ENCODE measurements around the gene MMP25. TPM values are rescaled to one million over a fixed set of nuclear protein-coding genes. Genes with fewer than 3 reads are reported as not detected.
A peak's percentile ranks its signal among the peaks of the same experiment; 100 is the strongest.

The MMP25 gene, protein sequence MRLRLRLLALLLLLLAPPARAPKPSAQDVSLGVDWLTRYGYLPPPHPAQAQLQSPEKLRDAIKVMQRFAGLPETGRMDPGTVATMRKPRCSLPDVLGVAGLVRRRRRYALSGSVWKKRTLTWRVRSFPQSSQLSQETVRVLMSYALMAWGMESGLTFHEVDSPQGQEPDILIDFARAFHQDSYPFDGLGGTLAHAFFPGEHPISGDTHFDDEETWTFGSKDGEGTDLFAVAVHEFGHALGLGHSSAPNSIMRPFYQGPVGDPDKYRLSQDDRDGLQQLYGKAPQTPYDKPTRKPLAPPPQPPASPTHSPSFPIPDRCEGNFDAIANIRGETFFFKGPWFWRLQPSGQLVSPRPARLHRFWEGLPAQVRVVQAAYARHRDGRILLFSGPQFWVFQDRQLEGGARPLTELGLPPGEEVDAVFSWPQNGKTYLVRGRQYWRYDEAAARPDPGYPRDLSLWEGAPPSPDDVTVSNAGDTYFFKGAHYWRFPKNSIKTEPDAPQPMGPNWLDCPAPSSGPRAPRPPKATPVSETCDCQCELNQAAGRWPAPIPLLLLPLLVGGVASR
- 0.03 TPM in 1 of 2 replicates, not detected in the other for total RNA-seq (2014; rRNA removed; shearing (Covaris generic))
- 0.04 TPM in 1 of 2 replicates, not detected in the other for polyA plus RNA-seq (2015; cell fraction: cytosol; rRNA removed)
- polyA plus RNA-seq (2015; cell fraction: nucleus; rRNA removed): 0.07 TPM in 1 of 2 replicates, not detected in the other

DNA sequence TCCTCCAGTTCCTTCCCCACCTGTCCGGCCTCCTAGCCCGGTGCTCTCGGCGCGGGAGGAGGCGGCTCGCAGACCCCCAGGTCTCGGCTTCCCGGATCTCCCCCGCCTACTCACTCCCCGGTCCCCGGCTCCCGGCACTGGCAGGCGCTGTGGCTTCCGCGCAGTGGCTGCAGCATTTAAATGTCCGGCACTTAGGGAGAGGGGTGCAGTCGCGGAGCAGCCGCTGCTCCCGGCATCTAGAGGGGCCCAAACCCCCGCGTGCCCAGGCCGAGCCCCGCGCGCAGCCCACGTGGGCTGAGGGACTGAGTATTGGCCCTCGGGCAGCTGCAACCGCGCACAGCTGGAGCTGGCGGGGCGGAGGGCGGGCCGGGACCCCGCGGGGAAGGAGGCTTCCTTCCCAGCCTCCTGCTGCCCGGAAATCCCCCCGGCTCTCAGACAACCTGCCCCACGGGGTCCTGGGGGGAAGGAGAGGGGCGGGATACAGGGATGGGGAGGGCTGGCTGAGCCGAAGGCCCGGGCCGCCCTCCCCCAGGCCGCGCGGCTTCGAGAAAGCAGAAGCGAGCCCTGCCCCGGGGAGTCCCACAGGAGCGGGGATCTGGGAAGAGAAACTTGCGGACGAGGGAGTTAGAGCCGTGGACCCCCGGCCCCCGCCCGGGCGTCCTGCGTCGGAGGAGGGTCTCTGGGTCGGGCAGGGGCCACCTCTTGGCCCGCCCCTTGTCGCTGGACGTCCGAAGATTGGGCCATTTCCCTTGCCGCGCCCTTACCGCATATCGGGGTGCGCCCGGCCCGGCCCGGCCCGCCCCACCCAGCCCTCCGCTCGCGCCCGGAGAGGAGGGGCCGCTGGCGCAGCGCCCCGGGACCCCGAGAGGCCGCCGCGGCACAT is at the start of gene MMP25:
TSS of gene MMP25 (plus strand) at position 804 of the 883 bp plus-strand sequence. CDS start 357 bp downstream, outside the sequence.
- no peak for DNase-seq (ENCODE audit: low read depth, low spot score)
- in situ Hi-C loops (cut with HindIII; ENCODE audit: low pct_unique_long_range_greater_than_20kb, low sequenced_read_pairs): no loop called here

DNA sequence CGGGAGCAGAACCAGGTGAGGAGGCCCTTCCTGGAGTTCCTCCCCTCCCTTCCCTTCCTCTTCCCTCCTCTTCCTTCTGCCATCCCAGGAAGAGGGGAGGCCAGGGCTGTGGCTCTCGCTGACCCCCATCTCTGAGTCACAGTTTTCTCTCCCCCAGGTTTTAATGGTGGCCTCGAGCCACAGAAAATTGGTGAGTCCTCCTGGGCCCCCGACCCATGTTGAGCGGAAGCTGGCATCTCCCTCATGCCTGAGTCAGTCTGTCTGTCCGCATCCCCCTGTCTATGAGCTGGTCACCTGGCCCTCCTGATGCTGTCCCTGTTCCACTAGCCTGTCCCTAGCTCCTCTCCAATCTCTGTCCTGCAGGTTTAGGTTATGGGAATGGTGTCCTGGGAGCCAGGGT is 46.4 kb upstream of the MMP25 start:
- no peak for DNase-seq (ENCODE audit: low read depth, low spot score)
- in situ Hi-C loops (cut with HindIII; ENCODE audit: low pct_unique_long_range_greater_than_20kb, low sequenced_read_pairs): no loop called here

DNA sequence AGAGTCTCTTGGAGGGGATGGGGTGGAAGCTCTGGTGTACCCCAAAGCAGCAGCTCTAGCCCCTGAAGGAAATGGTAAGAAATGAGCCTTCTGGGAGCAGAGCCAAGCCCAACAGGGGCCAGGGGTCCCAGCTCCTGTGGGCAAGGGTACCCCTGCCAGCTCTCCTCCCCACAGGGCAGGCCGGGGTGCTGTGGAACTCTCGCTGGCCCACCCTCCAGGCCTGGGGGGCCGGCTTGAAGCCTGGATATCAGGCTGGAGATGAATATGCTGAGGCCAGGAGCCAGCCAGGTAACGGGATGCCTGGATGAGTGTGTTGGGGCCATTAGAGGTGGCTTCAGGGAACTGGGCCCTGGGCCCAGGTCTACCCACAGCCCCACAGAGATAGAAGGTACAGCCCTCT is 45.8 kb upstream of the MMP25 start:
- DNase-seq (ENCODE audit: low read depth, low spot score): no peak
- in situ Hi-C loops (cut with HindIII; ENCODE audit: low pct_unique_long_range_greater_than_20kb, low sequenced_read_pairs): no loop called here

DNA sequence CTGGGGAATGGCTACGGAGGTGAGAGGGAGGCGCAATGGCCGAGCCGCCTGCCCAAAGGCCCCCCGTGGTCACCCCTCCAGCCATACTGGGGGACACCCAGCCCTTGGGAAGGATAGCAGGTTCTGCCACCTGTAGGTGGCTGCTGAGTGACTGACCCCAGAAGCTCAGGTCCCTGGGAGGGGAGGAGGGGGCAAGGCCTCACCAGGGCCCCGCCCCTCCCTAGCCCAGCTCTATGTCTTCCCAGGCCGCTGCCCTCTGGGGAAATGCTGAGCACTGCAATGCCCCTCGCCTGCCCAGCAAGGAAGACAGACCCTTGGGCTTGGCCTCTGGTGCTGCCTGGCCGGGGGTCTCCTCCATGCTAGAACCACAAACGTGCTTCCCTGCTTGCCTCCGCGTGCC is 45.0 kb upstream of the MMP25 start:
- no peak for DNase-seq (ENCODE audit: low read depth, low spot score)
- in situ Hi-C loops (cut with HindIII; ENCODE audit: low pct_unique_long_range_greater_than_20kb, low sequenced_read_pairs): no loop called here

DNA sequence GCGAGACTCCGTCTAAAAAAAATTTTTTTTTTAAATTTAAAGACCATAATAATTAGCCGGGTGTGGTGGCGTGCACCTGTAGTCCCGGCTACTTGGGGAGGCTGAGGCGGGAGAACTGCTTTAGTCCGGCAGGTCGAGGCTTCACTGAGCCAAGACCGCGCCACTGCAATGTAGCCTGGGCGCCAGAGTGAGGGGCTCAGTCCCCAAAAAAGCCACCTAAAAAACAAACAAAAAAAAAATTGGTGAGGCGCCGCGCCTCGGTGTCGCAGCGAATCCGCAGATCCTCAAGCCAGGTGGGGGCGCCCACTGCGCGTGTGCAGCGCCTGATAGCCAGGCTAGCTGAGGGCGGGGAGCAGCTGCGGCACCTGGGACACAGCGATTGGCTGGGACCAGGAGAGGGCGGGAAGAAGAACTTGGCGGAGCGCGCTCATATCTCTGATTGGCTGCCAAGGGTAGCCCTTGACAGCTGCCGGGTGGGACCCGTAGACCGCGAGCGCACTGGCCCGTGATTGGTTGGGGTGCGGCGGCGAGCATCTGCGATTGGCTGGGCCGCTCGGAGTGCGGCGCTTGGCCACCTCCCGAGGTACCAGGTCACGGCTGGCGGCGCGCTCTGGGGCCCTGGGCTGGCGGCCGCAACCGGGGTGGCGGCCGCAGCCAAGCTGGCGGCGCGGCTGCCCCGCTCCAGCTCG is 42.6 kb upstream of the MMP25 start:
- peak; percentile 98 for DNase-seq (ENCODE audit: low read depth, low spot score)
- in situ Hi-C loops (cut with HindIII; ENCODE audit: low pct_unique_long_range_greater_than_20kb, low sequenced_read_pairs): no loop called here

DNA sequence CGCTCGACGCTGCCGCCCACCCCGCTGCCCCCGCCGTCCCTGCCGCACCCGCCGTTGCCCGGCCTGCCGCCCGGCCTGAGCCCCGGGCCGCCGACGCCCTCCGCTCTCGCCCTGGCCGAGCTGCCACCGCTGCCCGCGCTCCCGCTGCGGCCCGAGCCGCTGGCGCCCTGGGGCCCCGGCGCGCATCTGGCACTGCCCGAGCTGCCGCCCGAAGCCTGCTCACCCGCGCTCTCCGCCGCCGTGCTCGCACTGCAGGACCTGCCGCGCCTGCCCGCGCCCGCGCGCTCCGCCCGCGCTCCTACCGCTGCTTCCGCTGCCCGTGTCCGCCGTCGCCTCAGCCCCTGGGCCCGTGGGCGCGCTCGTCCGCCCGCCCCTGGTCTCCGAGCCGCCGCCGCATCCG is 42.0 kb upstream of the MMP25 start:
- DNase-seq (ENCODE audit: low read depth, low spot score): no peak
- in situ Hi-C loops (cut with HindIII; ENCODE audit: low pct_unique_long_range_greater_than_20kb, low sequenced_read_pairs): no loop called here

DNA sequence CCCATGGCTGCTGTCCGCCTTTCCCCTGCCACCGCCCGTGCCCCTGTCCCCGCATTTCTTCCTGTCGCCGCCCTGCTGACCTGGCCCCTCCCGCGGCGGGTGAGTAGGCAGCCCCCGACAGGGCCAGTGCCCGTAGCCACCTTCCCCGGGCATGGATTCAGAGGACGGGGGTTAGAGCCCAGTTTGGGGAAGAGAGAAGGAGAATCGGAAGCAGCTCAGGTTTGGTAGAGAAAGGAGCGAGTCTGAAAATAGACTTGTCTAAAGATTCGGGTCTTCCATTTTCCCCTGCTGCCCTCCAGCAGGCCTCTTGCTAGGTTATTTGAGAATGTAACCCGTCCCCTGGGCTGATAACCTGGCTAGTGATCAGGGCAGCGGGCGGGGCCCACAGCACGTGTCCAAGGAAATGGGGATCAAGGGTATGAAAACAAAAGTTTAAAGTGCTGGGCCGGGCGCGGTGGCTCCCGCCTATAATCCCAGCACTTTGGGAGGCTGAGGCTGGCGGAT is 41.5 kb upstream of the MMP25 start:
- no peak for DNase-seq (ENCODE audit: low read depth, low spot score)

DNA sequence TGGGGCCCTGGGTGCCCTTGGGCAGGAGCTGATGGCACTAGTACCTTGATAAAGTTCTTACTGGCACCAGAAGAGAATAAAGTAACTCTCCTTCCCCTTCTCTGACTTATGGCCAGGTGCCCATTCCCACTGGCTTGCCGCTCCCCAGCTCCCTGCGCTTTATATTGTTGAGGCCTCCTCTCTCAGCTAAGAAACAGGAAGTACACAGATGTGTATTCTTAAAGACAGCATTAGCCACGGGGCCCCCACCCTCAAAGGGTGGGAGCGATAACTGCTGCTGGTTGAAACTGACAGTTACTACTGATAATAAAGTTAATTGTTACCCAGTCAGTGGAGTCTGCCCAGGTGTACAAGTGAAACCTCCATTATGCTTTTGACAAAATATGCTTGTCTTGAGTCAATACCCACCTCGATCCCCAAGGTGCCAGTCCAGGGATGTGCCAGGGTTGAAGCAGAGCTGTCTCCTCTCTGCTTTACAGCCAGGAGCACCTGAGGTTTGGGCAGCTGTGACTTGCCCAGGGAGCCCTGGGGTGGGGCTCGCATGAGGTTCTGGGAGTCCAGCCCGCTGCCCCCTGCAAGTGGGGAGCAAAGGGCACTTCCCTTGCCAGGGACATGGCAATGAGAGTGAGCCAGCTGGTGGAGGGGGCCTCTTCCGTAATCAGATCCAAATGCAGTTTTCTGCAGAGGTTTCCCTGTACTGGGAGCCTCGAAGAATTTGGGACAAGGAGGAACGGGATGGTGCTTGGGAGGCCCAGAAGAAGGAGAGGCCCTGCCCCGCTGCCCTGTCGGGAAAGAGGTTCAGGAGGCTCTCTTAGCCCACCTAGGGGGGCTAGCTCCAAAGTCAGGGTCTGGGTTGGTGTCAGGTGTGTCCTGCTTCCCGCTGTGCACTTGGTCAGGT is 39.1 kb upstream of the MMP25 start:
- in situ Hi-C loops (cut with HindIII; ENCODE audit: low pct_unique_long_range_greater_than_20kb, low sequenced_read_pairs): no loop called here
- no peak for DNase-seq (ENCODE audit: low read depth, low spot score)

More for the DNA sequence above, 41.5 kb upstream of the MMP25 start:
- in situ Hi-C loops (cut with HindIII; ENCODE audit: low pct_unique_long_range_greater_than_20kb, low sequenced_read_pairs): no loop called here

DNA sequence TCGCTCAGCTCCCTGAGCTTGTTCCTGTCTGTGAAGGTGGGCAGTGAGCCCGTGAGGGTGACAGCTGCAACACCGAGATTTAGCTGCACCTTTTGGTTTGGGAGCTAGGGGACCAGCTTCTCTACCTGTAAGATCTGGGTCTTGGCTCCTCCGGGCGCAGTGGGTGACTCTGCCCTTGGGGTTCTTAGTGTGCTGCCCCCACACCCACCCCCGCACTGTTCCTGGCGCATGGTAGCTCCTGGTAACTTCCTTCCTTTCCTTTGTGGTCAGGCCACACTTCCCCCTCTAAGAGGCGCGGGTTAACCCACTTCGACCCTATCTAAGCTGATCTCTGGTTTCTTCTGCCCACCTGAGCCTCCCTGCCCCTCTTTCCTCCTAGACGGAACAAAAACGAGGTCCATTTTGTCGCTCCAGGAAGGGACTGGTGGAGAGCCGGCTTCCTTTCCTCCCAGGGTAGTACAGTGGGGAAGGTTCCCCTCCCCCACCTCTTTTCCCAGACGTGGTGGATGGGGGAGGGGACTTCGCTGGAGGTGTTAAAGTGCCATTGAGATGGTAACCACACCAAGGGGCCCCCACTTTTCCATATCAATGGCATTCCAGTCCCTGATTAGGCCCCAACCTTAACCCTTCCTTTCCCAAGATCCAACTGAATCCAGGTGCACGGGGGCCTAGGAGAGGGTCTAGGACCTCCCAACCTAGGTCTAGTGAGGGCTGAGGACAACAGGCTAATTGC is 38.2 kb upstream of the MMP25 start:
- in situ Hi-C loops (cut with HindIII; ENCODE audit: low pct_unique_long_range_greater_than_20kb, low sequenced_read_pairs): no loop called here

DNA sequence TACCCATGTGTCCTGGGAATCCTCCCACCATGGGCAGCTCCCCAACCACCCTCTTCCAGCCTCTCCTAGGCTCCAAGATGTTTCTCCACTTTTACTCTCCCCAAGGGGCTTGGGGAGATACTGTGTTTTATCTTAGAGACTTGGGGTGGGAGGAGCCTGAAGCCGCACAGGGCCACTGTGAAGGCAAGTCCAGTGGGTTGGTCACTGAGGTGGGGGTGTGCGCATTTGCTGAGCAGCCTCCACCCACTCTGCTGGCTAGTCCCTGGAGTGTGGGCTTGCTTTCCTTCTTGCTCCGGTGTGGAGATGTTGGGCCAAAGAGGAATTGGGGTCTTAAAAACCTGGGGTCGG is 37.7 kb upstream of the MMP25 start:
- no peak for DNase-seq (ENCODE audit: low read depth, low spot score)
- in situ Hi-C loops (cut with HindIII; ENCODE audit: low pct_unique_long_range_greater_than_20kb, low sequenced_read_pairs): no loop called here

More for the DNA sequence above, 38.2 kb upstream of the MMP25 start:
- no peak for DNase-seq (ENCODE audit: low read depth, low spot score)

DNA sequence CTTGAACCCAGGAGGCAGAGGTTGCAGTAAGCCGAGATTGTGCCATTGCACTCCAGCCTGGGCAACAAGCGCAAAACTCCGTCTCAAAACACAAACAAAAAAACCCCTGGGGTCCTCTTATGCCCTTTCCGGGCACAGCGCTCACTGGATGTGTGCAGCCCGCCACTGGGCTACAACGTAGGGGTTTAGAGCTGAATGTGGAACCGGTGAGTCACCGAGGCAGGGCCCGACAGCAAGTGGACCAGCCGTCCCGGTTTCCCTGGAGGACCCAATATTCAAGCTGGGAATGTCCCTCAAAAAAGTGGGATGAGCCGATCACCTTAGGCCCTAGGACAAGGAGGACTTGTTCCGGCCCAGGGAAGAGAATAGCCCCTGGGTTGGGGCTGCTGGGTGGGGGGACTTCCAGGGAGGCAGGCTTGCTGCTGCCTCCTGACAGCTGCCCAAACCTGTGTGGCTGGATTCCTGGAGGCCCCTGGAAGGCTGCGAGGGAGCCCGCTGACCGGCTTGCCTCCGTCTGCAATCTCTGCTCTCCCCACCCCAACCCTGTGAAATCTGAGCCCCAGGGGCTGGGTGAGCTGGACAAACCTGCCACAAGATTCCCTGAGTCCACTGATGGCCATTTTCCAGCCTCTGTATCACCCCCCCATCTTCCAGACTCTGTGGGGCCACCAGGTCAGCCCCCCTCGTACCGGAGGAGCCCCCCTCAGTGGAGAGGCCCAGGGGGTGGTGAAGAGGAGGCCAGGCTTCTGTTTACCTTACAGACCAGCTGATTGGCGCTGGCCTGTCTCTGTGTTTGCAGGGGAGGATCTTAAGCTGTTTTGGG is 36.6 kb upstream of the MMP25 start:
- in situ Hi-C loops (cut with HindIII; ENCODE audit: low pct_unique_long_range_greater_than_20kb, low sequenced_read_pairs): no loop called here
- no peak for DNase-seq (ENCODE audit: low read depth, low spot score)

DNA sequence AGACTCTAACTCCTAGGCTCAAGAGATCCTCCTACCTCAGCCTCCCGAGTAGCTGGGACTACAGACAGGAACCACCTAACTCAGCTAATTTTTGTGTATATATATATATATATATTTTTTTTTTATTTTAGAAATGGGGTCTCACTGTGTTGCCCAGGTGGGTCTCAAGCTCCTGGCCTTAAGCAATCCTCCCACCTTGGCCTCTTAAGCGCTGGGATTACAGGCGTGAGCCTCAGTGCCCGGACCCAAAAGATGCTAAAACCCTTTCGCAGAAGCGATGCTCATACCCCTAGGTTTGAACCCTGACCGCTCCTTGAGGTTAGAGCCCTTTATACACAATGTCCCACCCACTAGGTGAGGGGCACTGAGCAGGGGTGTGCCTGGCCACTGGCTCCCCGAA is 35.9 kb upstream of the MMP25 start:
- no peak for DNase-seq (ENCODE audit: low read depth, low spot score)
- in situ Hi-C loops (cut with HindIII; ENCODE audit: low pct_unique_long_range_greater_than_20kb, low sequenced_read_pairs): no loop called here

DNA sequence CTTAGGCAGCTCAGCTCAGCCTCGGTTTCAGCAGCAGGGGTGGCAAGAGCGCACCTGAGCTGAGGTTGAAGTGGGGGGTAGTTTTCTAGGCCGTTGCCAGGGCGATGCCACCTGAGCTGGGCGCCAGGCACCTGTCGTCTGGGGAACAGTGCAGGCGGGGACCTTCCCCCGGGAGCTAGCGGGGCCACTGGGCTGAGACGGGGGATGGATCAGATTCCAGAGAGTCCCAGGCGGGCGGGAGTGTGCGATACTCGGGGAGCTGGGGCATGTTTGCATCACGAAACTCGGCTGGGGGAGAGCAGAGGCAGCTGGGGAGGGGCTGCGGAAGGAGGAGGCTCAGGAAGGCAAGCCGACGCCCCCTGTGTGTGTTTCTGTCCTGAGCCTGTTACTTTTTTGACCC is 34.1 kb upstream of the MMP25 start:
- in situ Hi-C loops (cut with HindIII; ENCODE audit: low pct_unique_long_range_greater_than_20kb, low sequenced_read_pairs): no loop called here
- no peak for DNase-seq (ENCODE audit: low read depth, low spot score)

DNA sequence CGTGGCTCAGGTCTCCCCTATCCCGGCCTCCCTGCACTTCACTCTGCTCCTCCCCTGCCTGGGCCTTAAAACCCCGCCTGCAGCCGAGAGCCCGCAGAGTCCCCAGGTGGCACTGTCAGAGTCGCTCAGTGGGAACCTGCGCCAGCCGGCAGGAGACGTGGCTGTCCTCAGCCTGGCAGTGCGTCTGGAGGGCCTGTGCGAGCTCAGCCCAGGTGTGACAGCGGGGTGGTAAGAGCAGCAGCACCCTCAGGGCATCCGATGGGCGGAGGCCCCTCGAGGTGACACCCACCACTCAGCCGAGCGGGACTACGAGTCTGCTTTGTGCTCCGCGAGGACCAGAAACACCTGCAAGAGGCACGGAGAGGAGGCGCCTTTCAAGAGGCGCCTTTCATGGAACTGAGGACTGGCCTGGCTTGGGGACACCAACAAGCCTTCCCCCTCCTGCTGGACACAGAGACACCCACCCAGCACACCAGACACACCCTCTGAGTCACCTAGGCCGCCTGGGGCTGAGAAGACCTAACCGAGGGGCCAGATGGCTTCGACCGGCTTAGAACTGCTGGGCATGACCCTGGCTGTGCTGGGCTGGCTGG is 33.4 kb upstream of the MMP25 start, which contains the start of gene CLDN9:
TSS of gene CLDN9 (plus strand) at position 96 of the 593 bp plus-strand sequence. CDS start at position 536, 440 bp downstream.
- in situ Hi-C loops (cut with HindIII; ENCODE audit: low pct_unique_long_range_greater_than_20kb, low sequenced_read_pairs): no loop called here
- no peak for DNase-seq (ENCODE audit: low read depth, low spot score)

DNA sequence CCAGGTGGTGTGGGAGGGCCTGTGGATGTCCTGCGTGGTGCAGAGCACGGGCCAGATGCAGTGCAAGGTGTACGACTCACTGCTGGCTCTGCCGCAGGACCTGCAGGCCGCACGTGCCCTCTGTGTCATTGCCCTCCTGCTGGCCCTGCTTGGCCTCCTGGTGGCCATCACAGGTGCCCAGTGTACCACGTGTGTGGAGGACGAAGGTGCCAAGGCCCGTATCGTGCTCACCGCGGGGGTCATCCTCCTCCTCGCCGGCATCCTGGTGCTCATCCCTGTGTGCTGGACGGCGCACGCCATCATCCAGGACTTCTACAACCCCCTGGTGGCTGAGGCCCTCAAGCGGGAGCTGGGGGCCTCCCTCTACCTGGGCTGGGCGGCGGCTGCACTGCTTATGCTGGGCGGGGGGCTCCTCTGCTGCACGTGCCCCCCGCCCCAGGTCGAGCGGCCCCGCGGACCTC is 32.8 kb upstream of the MMP25 start:
- in situ Hi-C loops (cut with HindIII; ENCODE audit: low pct_unique_long_range_greater_than_20kb, low sequenced_read_pairs): no loop called here
- no peak for DNase-seq (ENCODE audit: low read depth, low spot score)

All from SK-MEL-5 (cell line).